AG04450 (cell line): Measurements from ENCODE around the gene GGT5. TPM values are rescaled to one million over a fixed set of nuclear protein-coding genes. Genes with fewer than 3 reads are reported as not detected.

Experiments
- CTCF ChIA-PET: fragments of 300-600, 350-600 bp; formaldehyde crosslinking; extraction: SDS; loops from one replicate; lab custom pipeline; 2022; ENCODE audit warnings: antibody characterized with exemption, inconsistent platforms; lab: Charles Lee
- POLR2A ChIA-PET: fragments of 350-600 bp; formaldehyde crosslinking; extraction: SDS; loops from one replicate; lab custom pipeline; 2021; ENCODE audit warnings: antibody characterized with exemption, inconsistent platforms; lab: Yijun Ruan, JAX
- DNase-seq: peaks from one replicate; pipeline ENCODE4 v3.0.0-alpha.2; 2011; ENCODE audit warnings: low read depth, low spot score
- H3K27ac ChIP-seq: one replicate; pipeline ENCODE4 v1.5.1; 2012; ENCODE audit warnings: low read depth, low read length, control low read depth
- H3K27me3 ChIP-seq: one replicate; pipeline ENCODE4 v1.6.0; 2012; ENCODE audit warnings: low read length; ENCODE audit not compliant: control insufficient read depth, insufficient read depth
- H3K4me3 ChIP-seq: 2 replicates; pipeline ENCODE4 v1.5.1; 2011; ENCODE audit warnings: mild to moderate bottlenecking, low read depth, low read length, control low read depth
- H3K9me3 ChIP-seq: 2 replicates; pipeline ENCODE4 v1.5.1; 2012; ENCODE audit warnings: low read length; ENCODE audit not compliant: control insufficient read depth, insufficient read depth
- CTCF ChIP-seq: IDR thresholded peaks from 2 replicates; pipeline ENCODE4 v1.5.1; 2011; ENCODE audit warnings: low read depth, low read length, control low read depth, inconsistent platforms
- polyA plus RNA-seq: library from polyadenylated mRNA; depleted of rRNA; stranded (reverse); fragments of >200 nt; gene quantifications from 2 replicates; pipeline ENCODE4 v1.2.3, GENCODE V29; 2011

GGT5 gene
- polyA plus RNA-seq, 1 experiment = 4.4 TPM

- no peaks in the 10 kb centered on the region for H3K9me3 ChIP-seq
- TF ChIP-seq CTCF = no peak
- CTCF ChIA-PET = interaction anchor here (0.8 to 2.2 kb wide), 3 partner anchors 9 to 49 kb away, joined by 3 to 25 read pairs (median 13); no protein-coding TSS in a partner anchor
- POLR2A ChIA-PET = interaction anchor here (1.2 kb wide), 1 partner anchor 49 kb away, joined by 3 read pairs; no protein-coding TSS in a partner anchor
- no peak for DNase-seq
- no peak overlapping the region for H3K4me3 ChIP-seq
- H3K27me3 ChIP-seq = no peaks in the 10 kb centered on the region
- H3K27ac ChIP-seq = no peak overlapping the region
Measured at GRCh38 chr22:24198682-24199052, 46.2 kb downstream of the GGT5 start.

- ChIA-PET POLR2A (no interaction called here), CTCF (no interaction called here)
- H3K9me3 ChIP-seq = no peaks in the 10 kb centered on the region
- H3K27me3 ChIP-seq = no peaks in the 10 kb centered on the region
- no peak for TF ChIP-seq CTCF
- DNase-seq = no peak
- no peak overlapping the region for H3K4me3 ChIP-seq
- H3K27ac ChIP-seq = no peak overlapping the region
Measured at GRCh38 chr22:24191893-24192292, 53.0 kb downstream of the GGT5 start.

- Histone ChIP-seq H3K4me3 (no peak overlapping the region), H3K9me3 (no peaks in the 10 kb centered on the region), H3K27ac (no peak overlapping the region), H3K27me3 (no peaks in the 10 kb centered on the region)
- ChIA-PET POLR2A (no interaction called here), CTCF (no interaction called here)
- TF ChIP-seq CTCF = no peak
- no peak for DNase-seq
Measured at GRCh38 chr22:24191381-24191841, 53.5 kb downstream of the GGT5 start.

- H3K9me3 ChIP-seq = no peaks in the 10 kb centered on the region
- no peaks in the 10 kb centered on the region for H3K27me3 ChIP-seq
- no peak overlapping the region for H3K4me3 ChIP-seq
- no peak for DNase-seq
- TF ChIP-seq CTCF = no peak
- ChIA-PET CTCF (interaction anchor here (0.6 to 2.0 kb wide), 12 partner anchors 8 to 85 kb away, joined by 3 to 25 read pairs (median 4); partner anchors contain the start of gene GGT5), POLR2A (interaction anchor here (2.1 kb wide), 1 partner anchor 57 kb away, joined by 14 read pairs; no protein-coding TSS in a partner anchor)
- H3K27ac ChIP-seq = no peak overlapping the region
Measured at GRCh38 chr22:24190596-24191208, 54.2 kb downstream of the GGT5 start.

- TF ChIP-seq CTCF = no peak
- DNase-seq = no peak
- H3K27me3 ChIP-seq = no peaks in the 10 kb centered on the region
- no peak overlapping the region for H3K27ac ChIP-seq
- CTCF ChIA-PET = interaction anchor here (0.6 to 2.0 kb wide), 14 partner anchors 8 to 124 kb away, joined by 3 to 25 read pairs (median 4); partner anchors contain the start of gene GGT5
- no peak overlapping the region for H3K4me3 ChIP-seq
- POLR2A ChIA-PET = interaction anchor here (2.1 kb wide), 1 partner anchor 57 kb away, joined by 14 read pairs; no protein-coding TSS in a partner anchor
- H3K9me3 ChIP-seq = no peaks in the 10 kb centered on the region
Measured at GRCh38 chr22:24190159-24190540, 54.7 kb downstream of the GGT5 start.
